OCI-LY7 (cell line): Measurements from ENCODE around the gene TBC1D5. TPM values are rescaled to one million over a fixed set of nuclear protein-coding genes. Genes with fewer than 3 reads are reported as not detected.
A peak's percentile ranks its signal among the peaks of the same experiment; 100 is the strongest.

ENCODE experiments used
- BruUV-seq: library from RNA; stranded (reverse); fragments of 400-500 nt; replicated peaks from 2 replicates; lab custom pipeline; 2021; lab: Mats Ljungman, UMichigan
- CTCF ChIA-PET: fragments of 300-600 bp; sonication (Branson Sonifier 250); formaldehyde crosslinking; loops from one replicate; lab custom pipeline; 2022; ENCODE audit warnings: antibody characterized with exemption; ENCODE audit not compliant: unreplicated experiment; lab: Charles Lee
- POLR2A ChIA-PET: fragments of 300-600 bp; sonication (Branson Sonifier 250); formaldehyde crosslinking; loops from one replicate; lab custom pipeline; 2022; ENCODE audit warnings: antibody characterized with exemption; lab: Charles Lee
- DNase-seq: peaks from one replicate; pipeline ENCODE4 v3.0.0-alpha.2; 2015; ENCODE audit warnings: low spot score
- H2AFZ ChIP-seq: fragments of 200-600 bp; sonication (generic), shearing (Covaris generic); 2 replicates; pipeline ENCODE4 v1.6.1; 2014; ENCODE audit warnings: mild to moderate bottlenecking, antibody characterized with exemption, low read length, moderate library complexity
- H3K27ac ChIP-seq: fragments of 200-600 bp; sonication (generic); 2 replicates; pipeline ENCODE4 v1.5.1; 2014; ENCODE audit warnings: mixed run types, low read depth, mild to moderate bottlenecking, moderate library complexity, low read length, inconsistent platforms; ENCODE audit not compliant: poor library complexity, severe bottlenecking
- H3K36me3 ChIP-seq: fragments of 200-600 bp; sonication (generic); 2 replicates; pipeline ENCODE4 v1.6.1; 2014; ENCODE audit warnings: mild to moderate bottlenecking, antibody characterized with exemption, low read length, moderate library complexity, mixed read lengths; ENCODE audit not compliant: insufficient read depth
- H3K4me1 ChIP-seq: fragments of 200-600 bp; sonication (generic); 2 replicates; pipeline ENCODE4 v1.5.1; 2014; ENCODE audit warnings: mild to moderate bottlenecking, low read length; ENCODE audit not compliant: insufficient read depth, poor library complexity, severe bottlenecking
- H3K4me2 ChIP-seq: fragments of 200-600 bp; sonication (generic); 2 replicates; pipeline ENCODE4 v1.6.1; 2014; ENCODE audit warnings: mild to moderate bottlenecking, low read length
- H3K4me3 ChIP-seq: fragments of 200-600 bp; sonication (generic); 2 replicates; pipeline ENCODE4 v1.5.1; 2014; ENCODE audit warnings: mild to moderate bottlenecking, low read depth, low read length; ENCODE audit not compliant: poor library complexity, severe bottlenecking
- H3K79me2 ChIP-seq: fragments of 200-600 bp; sonication (generic); 2 replicates; pipeline ENCODE4 v1.6.1; 2016; ENCODE audit warnings: low read depth, mild to moderate bottlenecking, low read length, moderate library complexity, mixed read lengths; ENCODE audit not compliant: insufficient read depth
- H3K9me2 ChIP-seq: fragments of 200-600 bp; sonication (generic); 2 replicates; pipeline ENCODE4 v1.6.1; 2016; ENCODE audit warnings: mild to moderate bottlenecking, low read length, mixed read lengths; ENCODE audit not compliant: insufficient read depth
- H3K9me3 ChIP-seq: fragments of 200-600 bp; sonication (generic); 2 replicates; pipeline ENCODE4 v1.6.1; 2014; ENCODE audit warnings: mild to moderate bottlenecking, mixed run types, low read length, mixed read lengths
- H4K20me1 ChIP-seq: fragments of 200-600 bp; sonication (generic); 2 replicates; pipeline ENCODE4 v1.6.1; 2014; ENCODE audit warnings: mild to moderate bottlenecking, antibody characterized with exemption, low read length, moderate library complexity, mixed read lengths; ENCODE audit not compliant: insufficient read depth
- CTCF ChIP-seq: fragments of 200-600 bp; sonication (generic); conservative IDR thresholded peaks from 2 replicates; pipeline ENCODE4 v1.5.1; 2014; ENCODE audit warnings: mild to moderate bottlenecking, antibody characterized with exemption, low read length, moderate library complexity, mixed read lengths
- EZH2phosphoT487 ChIP-seq: fragments of 200-600 bp; sonication (generic); IDR thresholded peaks from 2 replicates; pipeline ENCODE4 v1.6.1; 2018; ENCODE audit warnings: low read depth, borderline replicate concordance, mild to moderate bottlenecking, mixed run types, antibody characterized with exemption, low read length, moderate library complexity, mixed read lengths
- intact Hi-C: fragments of 100-400 bp; cut with micrococcal nuclease; formaldehyde crosslinking; loops from one replicate; pipeline ENCODE4 v1.10.0; 2022; ENCODE audit not compliant: unreplicated experiment
- total RNA-seq, 2 experiments: library from RNA; depleted of rRNA in 1 of 2; stranded (reverse); fragments of >200 nt in 1 of 2; shearing (Covaris generic) in 1 of 2; gene quantifications; 2 replicates each; pipeline ENCODE4 v1.2.3, GENCODE V29; 2014 to 2022

The TBC1D5 gene
- total RNA-seq, 2 experiments from 2014 or later: 78.5 to 82.4 TPM

- no peak for DNase-seq
- H2AFZ ChIP-seq: peak overlapping the region; percentile 87
Measured at GRCh38 chr3:17742880-17743657, 638 bp upstream of the TBC1D5 start.

GRCh38 chr3:17741621-17742101 lies 770 bp downstream of the TBC1D5 start:
- POLR2A ChIA-PET: interaction anchor here (0.6 to 2.2 kb wide), 4 partner anchors 12 to 295 kb away, joined by 4 to 8 read pairs (median 6); no protein-coding TSS in a partner anchor
- CTCF ChIA-PET: no interaction called here
- DNase-seq: no peak
- TF ChIP-seq CTCF: no peak
- TF ChIP-seq EZH2phosphoT487: no peak
- peak overlapping the region; percentile 91 for H3K27ac ChIP-seq
- intact Hi-C loops: loop anchor here (2.0 to 10.0 kb wide), 5 partner anchors 481 to 1367 kb away; no protein-coding TSS in a partner anchor
- peak overlapping the region; percentile 94 for H3K4me2 ChIP-seq
- H3K36me3 ChIP-seq: peaks cover 8% of the 10 kb centered on the region; the same call in 1 of the 2 replicates
- H3K4me1 ChIP-seq: peaks cover 52% of the 10 kb centered on the region
- BruUV-seq: no TSS peak
- no peaks in the 10 kb centered on the region for H3K9me3 ChIP-seq
- no peaks in the 10 kb centered on the region for H3K9me2 ChIP-seq
- peak overlapping the region; percentile 81 for H3K4me3 ChIP-seq
- peaks cover 5% of the 10 kb centered on the region; the same call in 1 of the 2 replicates for H4K20me1 ChIP-seq
- peak overlapping the region; percentile 63; the same call in 1 of the 2 replicates for H2AFZ ChIP-seq
- H3K79me2 ChIP-seq: peaks cover 51% of the 10 kb centered on the region

More at GRCh38 chr3:17742880-17743657, 638 bp upstream of the TBC1D5 start:
- ChIA-PET CTCF (no interaction called here), POLR2A (interaction anchor here (0.5 to 3.6 kb wide), 25 partner anchors 8 to 1297 kb away, joined by 3 to 11 read pairs (median 3); no protein-coding TSS in a partner anchor)
- Histone ChIP-seq H3K4me3 (peak overlapping the region; percentile 81), H3K9me2 (no peaks in the 10 kb centered on the region), H4K20me1 (peaks cover 5% of the 10 kb centered on the region; the same call in 1 of the 2 replicates), H3K36me3 (peaks cover 8% of the 10 kb centered on the region; the same call in 1 of the 2 replicates), H3K4me2 (peak overlapping the region; percentile 92), H3K9me3 (no peaks in the 10 kb centered on the region), H3K4me1 (peaks cover 57% of the 10 kb centered on the region), H3K79me2 (peaks cover 40% of the 10 kb centered on the region), H3K27ac (peak overlapping the region; percentile 91)
- BruUV-seq: TSS peak; percentile 97
- TF ChIP-seq CTCF: no peak
- TF ChIP-seq EZH2phosphoT487: no peak
- intact Hi-C loops: loop anchor here (5.0 to 10.0 kb wide), 4 partner anchors 479 to 1368 kb away; no protein-coding TSS in a partner anchor
